WERI-Rb-1 (cell line): Measurements from ENCODE around the gene CALHM3.
"Not testable (repeated sequence)": the region's sequence is repeated elsewhere in the genome, so short reads cannot be mapped to it uniquely, and the experiment has no call there.

Experiments used
- DNase-seq: peaks from one replicate; pipeline ENCODE4 v3.0.0-alpha.2; 2020
- H3K27ac ChIP-seq: fragments of 250-450 bp; sonication (Bioruptor Pico); 2 replicates; pipeline ENCODE4 v1.5.1; 2020; ENCODE audit warnings: mild to moderate bottlenecking, moderate library complexity
- H3K27me3 ChIP-seq: fragments of 250-450 bp; sonication (Bioruptor Pico); 2 replicates; pipeline ENCODE4 v1.5.1; 2021; ENCODE audit warnings: mild to moderate bottlenecking, low read depth, moderate library complexity; ENCODE audit not compliant: insufficient read depth, severe bottlenecking
- H3K36me3 ChIP-seq: fragments of 250-450 bp; sonication (Bioruptor Pico); 2 replicates; pipeline ENCODE4 v1.5.1; 2020; ENCODE audit warnings: mild to moderate bottlenecking, moderate library complexity
- H3K4me3 ChIP-seq: 2 replicates; pipeline ENCODE4 v1.5.1; 2011; ENCODE audit warnings: low read depth, mild to moderate bottlenecking, control low read depth, low read length
- H3K9me3 ChIP-seq: fragments of 250-450 bp; sonication (Bioruptor Pico); 2 replicates; pipeline ENCODE4 v1.5.1; 2021; ENCODE audit warnings: mild to moderate bottlenecking, moderate library complexity; ENCODE audit not compliant: severe bottlenecking
- TF ChIP-seq, protein P1 (sequence below): IDR thresholded peaks from 2 replicates; pipeline ENCODE4 v1.5.1; 2011; ENCODE audit warnings: low read depth, mild to moderate bottlenecking, control low read depth, inconsistent platforms, low read length

The CALHM3 gene

GRCh38 chr10:103510791-103511752 lies 32.0 kb upstream of the CALHM3 start:
- TF ChIP-seq, protein P1, sequence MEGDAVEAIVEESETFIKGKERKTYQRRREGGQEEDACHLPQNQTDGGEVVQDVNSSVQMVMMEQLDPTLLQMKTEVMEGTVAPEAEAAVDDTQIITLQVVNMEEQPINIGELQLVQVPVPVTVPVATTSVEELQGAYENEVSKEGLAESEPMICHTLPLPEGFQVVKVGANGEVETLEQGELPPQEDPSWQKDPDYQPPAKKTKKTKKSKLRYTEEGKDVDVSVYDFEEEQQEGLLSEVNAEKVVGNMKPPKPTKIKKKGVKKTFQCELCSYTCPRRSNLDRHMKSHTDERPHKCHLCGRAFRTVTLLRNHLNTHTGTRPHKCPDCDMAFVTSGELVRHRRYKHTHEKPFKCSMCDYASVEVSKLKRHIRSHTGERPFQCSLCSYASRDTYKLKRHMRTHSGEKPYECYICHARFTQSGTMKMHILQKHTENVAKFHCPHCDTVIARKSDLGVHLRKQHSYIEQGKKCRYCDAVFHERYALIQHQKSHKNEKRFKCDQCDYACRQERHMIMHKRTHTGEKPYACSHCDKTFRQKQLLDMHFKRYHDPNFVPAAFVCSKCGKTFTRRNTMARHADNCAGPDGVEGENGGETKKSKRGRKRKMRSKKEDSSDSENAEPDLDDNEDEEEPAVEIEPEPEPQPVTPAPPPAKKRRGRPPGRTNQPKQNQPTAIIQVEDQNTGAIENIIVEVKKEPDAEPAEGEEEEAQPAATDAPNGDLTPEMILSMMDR = no peak
- H3K27me3 ChIP-seq = no peaks in the 10 kb centered on the region

DNA sequence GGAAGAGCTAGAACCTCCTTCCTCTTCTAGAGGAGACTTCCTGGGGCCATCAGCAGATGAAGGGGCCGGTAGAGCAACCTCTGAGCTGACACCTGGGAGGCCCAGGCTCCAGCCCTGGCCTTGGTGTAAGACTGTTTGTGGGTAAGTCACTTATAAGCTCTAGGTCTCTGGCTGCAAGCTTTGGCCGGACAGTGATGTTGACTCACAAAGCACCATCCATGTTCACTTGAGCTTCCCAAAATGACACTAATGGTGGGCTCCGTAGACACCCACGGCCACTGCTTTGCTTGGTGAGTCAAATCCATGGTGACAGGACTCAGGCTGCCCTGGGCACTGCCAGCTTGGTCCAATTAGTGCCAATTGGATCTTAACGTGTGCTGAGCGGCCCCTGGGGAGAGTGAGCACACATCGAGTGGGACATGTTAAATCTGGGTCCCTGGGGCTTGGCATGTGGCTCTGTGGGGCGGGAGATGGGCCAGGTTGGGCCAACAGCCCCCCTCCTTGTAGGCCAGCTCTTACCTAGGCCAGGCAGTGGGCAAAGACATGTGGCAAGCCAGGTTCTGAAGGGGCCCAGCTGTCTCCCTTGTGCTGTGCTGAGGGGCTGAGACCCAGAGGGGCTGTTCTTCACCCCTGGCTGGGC lies 31.1 kb upstream of the CALHM3 start:
- no peaks in the 10 kb centered on the region for H3K9me3 ChIP-seq
- H3K4me3 ChIP-seq = no peak overlapping the region
- TF ChIP-seq, protein P1 = no peak
- no peaks in the 10 kb centered on the region for H3K36me3 ChIP-seq
- no peak overlapping the region for H3K27ac ChIP-seq
- no peaks in the 10 kb centered on the region for H3K27me3 ChIP-seq
- DNase-seq = no peak

More at GRCh38 chr10:103510791-103511752, 32.0 kb upstream of the CALHM3 start:
- no peaks in the 10 kb centered on the region for H3K9me3 ChIP-seq
- no peak for DNase-seq
- no peak overlapping the region for H3K4me3 ChIP-seq
- H3K27ac ChIP-seq = no peak overlapping the region
- no peaks in the 10 kb centered on the region for H3K36me3 ChIP-seq

- Histone ChIP-seq H3K27ac (no peak overlapping the region), H3K36me3 (no peaks in the 10 kb centered on the region), H3K9me3 (no peaks in the 10 kb centered on the region), H3K27me3 (no peaks in the 10 kb centered on the region), H3K4me3 (no peak overlapping the region)
- TF ChIP-seq, protein P1 = peak; percentile 55
- DNase-seq = peak; percentile 35
These were observed 28.5 kb upstream of the CALHM3 start for GRCh38 chr10:103507235-103508191.

DNA sequence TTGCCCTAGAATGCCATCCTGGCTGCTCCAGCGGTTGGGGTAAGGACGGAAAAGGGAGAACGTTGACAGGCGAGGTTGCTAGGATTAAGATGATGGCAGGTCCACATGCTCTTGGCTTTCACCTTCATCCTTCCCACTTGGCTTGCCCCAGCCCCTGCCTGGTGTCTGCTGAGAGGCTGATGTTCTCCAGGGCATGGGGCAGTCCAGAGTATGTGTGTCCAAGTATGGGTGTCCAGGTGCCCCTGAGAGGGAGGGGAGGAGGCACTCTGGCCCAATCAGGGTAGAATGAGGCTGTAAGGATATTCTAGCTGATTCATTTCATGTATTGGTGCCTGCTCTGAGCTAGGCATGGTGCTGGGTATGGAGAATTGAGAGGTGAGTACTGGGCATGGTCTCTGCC lies 27.0 kb upstream of the CALHM3 start:
- Histone ChIP-seq H3K4me3 (no peak overlapping the region), H3K27me3 (no peaks in the 10 kb centered on the region), H3K27ac (no peak overlapping the region), H3K9me3 (no peaks in the 10 kb centered on the region), H3K36me3 (no peaks in the 10 kb centered on the region)
- TF ChIP-seq, protein P1 = no peak
- no peak for DNase-seq

- no peak for DNase-seq
- TF ChIP-seq, protein P1 = no peak
- no peak overlapping the region for H3K4me3 ChIP-seq
- H3K9me3 ChIP-seq = no peaks in the 10 kb centered on the region
- H3K27ac ChIP-seq = no peak overlapping the region
- no peaks in the 10 kb centered on the region for H3K27me3 ChIP-seq
- no peaks in the 10 kb centered on the region for H3K36me3 ChIP-seq
These were observed 25.2 kb upstream of the CALHM3 start for GRCh38 chr10:103504181-103504783.

DNA sequence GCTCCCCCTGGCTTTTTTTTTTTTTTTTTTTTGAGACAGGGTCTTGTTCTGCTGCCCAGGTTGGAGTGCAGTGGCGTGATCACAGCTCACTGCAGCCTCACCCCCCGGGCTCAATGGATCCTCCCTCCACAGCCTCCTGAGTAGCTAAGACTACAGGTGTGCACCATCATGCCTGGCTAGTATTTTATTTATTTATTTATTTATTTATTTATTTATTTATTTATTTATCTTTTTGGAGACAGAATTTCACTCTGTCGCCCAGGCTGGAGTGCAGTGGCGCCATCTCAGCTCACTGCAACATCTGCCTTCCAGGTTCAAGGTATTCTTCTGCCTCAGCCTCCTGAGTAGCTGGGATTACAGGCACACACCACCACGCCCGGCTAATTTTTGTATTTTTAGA lies 24.7 kb upstream of the CALHM3 start:
- H3K27ac ChIP-seq, DNase-seq, H3K27me3 ChIP-seq, H3K36me3 ChIP-seq, H3K9me3 ChIP-seq, H3K4me3 ChIP-seq: not testable (repeated sequence)
